Stimulated activated CD8-positive, alpha-beta memory T cell treated with anti-CD3 and anti-CD28 coated beads, Interleukin-12 subunit alpha, Interleukin-12 subunit beta, amount 100 ng/mL, for 4 hours (primary cell): ENCODE measurements around the gene NEUROD2.
A peak's percentile ranks its signal among the peaks of the same experiment; 100 is the strongest.

Experiments used
- DNase-seq: peaks from one replicate; pipeline ENCODE4 v3.0.0-alpha.2; 2020; ENCODE audit warnings: low read depth

Gene NEUROD2

DNA sequence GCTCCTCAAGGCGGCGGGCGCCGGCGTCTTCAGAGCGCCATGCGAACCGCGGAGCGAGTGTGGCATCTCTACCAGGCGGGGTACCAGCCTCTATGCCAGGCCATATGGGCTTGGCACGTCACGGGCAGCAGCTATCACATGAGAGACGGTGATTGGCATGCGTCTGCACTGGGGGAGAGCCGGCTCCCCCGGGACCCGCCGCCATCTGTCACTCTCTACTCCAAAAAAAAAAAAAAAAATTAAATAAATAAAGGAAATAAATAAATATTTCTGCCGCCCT lies at the start of gene NEUROD2:
NEUROD2 (minus strand) TSS at position 70 of the 280 bp plus-strand sequence. CDS start 1,321 bp downstream, outside the sequence.
- no peak for DNase-seq

DNA sequence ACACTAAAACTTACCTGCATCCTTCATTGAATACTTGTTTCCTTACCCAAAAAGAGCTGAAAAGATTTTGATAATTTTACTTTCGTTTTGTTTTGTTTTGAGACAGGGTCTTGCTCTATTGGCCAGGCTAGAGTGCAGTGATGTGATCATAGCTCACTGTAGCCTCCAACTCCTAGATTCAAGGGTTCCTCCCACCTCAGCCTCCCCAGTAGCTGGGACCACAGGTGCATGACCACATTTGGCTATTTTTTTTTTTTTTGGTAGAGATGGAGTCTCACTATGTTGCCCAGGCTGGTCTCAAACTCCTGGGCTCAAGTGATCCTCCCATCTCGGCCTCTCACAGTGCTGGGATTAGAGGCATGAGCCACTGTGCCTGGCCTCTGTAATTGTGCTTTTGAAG lies 47.4 kb upstream of the NEUROD2 start:
- no peak for DNase-seq

DNA sequence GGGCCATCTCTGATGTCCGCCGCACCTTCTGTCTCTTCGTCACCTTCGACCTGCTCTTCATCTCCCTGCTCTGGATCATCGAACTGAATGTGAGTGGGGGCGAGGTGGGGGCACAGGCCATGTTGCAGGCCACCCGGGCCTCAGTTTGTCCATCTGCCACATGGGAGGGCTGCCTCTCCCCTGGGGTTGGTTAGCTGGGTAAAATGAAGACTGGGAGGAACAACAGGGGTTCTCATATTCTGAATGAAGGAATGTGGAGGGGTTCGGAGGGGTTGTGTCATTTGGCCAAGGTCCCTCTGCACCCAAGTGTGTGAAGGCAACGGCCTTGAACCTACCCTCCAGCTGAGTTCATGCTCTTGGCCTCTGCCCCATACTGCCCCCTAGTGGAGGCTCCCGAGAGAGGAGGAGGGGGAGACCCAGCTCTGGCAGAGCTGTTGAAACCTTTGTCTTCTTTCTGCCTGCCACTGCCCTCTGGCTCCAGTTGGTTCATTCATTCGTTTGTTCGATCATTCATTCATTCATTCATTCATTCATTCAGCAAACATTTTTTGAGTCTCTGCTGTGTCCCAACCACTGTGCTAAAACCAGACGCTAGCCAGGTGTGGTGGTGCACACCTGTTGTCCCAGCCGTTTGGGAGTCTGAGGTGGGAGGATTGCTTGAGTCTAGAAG lies 46.1 kb upstream of the NEUROD2 start:
- DNase-seq, result peak; percentile 54

DNA sequence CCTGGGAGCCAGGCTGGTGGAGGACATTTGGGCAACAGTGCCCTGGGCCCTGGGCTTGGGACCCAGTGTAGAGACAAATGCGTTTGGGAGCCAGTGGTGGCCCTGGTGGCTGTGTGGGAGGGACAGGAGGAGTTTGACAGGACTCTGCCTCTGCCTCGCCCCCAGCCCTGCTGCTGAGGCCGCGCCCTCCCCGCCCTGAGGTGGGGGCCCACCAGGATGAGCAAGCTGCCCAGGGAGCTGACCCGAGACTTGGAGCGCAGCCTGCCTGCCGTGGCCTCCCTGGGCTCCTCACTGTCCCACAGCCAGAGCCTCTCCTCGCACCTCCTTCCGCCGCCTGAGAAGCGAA lies 45.6 kb upstream of the NEUROD2 start:
- no peak for DNase-seq

DNA sequence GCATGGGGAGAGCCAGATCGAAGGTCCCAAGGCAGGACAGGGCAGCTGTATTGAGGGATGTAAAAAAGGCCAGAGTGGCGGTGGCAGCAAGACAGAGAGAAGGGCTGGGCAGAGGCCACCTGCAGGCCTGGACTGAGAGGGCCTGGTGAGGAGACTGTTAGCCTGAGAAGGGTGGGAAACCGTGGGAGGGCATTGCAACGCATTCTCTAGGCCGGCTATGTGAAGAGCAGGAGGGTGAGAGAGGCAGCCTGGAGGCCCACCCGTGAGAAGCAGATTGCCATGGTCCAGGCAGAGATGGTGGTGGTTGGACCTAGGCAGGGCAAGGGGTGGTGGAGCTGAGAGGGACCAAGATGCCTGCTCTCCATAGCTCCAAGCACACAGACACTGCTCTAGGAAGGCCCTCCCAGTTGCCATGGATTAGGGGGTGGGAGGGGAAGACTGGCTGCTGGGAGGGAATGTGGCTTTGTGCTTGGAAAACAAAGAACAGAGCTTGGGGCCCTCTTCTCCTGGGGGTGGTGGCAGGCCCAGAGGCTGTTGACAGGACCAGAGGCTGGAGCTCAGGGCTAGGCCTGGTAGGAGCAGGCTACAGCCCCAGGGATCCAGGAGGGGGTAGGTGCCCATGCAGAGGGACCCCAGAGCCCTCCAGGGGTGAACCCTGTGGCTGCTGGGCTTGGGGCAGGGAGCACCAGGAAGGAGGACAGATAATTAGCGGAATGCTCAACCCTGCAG lies 45.0 kb upstream of the NEUROD2 start:
- no peak for DNase-seq

DNA sequence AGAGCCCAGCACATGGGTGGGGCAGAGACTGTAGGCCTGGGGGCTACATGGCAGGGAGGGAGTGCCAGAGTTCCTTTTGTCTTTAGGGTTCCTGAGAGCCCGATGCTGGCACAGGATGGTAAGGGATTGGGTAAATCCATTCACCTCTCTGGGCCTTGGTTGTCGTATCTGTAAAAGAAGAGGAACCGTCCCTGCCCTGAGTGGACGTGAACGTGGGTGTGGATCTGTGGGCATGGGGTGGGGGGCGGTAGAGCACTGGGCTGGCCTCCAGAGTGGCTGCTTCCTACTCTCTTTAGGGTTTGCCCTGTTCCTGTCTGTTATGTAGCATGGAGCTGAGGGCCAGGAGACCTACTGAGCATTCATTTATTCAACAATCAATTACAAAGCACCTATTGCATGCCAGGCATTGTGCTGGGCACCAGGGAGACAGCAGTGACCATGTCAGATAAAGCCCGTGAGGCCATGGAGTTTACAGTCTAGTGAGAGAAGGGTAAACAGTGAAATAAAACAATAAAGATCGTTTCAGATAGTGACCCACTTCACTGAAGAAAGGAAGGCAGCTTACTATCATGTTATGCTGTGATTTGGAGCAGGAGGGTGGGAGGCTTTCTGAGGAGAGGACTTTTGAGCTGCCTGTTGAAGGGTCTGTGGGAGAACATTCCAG lies 44.3 kb upstream of the NEUROD2 start:
- DNase-seq, result no peak

DNA sequence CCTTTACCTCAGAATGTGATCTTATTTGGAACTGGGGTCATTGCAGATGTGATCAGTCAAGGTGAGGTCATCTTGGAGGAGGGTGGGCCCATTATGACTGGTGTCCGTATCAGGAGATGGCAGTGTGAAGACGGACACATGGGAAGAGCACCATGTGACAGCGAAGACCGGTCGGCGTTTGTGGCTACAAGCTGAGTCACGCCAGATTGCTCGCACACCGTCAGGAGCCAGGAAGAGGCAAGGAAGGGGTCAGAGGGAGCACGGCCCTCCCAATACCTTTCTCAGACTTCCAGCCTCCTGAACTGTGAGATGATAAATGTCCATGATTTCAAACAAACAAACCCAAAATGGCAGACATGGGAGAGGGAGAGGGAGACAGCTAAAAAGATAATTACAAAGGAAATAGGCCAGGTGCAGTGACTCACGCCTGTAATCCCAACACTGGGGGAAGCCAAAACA lies 42.4 kb upstream of the NEUROD2 start:
- DNase-seq, result no peak

DNA sequence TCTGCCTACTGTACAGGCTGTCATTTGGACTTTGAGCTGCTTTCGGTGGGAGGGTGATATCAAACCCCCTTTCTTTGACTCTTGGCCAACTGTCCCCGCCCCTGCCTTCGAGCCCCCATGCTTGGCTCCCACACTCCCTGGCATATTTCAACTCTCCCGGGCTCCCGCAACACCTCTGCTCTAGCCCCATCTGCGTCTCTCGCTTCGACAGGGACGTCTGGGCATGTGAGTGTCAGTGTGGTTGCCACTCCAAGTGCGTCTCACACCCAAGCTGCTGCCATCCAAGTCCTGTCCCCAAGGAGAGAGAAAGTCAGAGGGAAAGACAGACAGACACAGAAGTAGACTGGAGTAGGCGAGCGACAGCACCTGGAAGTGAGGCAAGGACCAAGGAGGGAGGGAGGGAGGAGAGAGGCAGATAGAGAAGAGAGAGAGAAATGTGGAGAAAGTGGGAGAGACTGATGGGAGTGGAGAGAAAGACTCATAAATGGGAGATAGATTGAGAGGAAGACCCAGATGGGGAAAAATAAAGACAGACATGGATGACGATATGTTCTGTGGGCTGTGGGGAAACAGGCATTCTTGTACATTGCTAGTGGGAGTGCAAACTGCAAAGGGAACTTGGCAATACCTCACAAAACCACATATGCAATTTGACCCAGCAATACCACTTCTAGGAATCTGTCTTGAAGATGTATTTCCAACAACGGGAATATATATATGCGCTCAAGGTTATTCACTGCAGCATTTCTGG lies 41.1 kb upstream of the NEUROD2 start:
- no peak for DNase-seq

DNA sequence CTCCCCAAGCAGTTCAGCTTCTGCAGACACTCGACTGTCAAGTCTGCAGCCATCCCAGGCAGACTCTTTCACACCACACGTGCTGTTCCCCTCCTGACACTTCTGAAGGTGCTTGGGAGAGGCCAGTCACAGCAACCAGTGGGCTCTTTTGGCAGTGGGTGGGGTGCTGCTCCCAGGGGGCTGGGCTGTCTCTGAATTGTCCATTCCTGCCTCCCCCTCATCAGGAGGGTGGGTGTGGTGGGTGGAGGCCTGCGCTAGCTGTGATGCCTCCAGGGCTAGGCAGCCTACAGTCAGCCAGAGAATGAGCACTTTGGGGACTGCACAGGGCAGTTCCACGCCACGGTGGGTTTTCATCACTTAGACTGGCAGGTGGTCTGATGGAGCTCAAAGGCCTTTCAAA lies 39.5 kb upstream of the NEUROD2 start:
- no peak for DNase-seq

DNA sequence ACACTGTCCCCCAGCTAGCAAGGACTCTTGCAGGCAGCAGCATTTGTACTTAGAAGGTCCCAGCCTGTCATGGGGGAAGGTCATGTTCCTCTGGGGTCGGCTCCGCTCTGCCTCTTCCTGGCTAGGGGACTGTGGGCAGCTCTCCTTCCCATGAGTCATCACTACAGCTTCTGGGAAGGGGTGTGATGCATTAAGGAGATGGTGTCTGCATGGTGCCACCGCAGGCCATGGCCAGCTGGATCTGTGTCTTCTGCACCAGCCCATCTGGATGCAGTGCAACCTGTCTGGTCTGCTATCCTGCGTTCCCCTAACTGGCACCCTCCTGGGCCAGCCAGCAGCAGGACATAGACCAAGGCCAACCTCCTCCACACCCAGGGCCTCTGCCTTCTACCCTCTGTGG lies 35.6 kb upstream of the NEUROD2 start:
- no peak for DNase-seq

DNA sequence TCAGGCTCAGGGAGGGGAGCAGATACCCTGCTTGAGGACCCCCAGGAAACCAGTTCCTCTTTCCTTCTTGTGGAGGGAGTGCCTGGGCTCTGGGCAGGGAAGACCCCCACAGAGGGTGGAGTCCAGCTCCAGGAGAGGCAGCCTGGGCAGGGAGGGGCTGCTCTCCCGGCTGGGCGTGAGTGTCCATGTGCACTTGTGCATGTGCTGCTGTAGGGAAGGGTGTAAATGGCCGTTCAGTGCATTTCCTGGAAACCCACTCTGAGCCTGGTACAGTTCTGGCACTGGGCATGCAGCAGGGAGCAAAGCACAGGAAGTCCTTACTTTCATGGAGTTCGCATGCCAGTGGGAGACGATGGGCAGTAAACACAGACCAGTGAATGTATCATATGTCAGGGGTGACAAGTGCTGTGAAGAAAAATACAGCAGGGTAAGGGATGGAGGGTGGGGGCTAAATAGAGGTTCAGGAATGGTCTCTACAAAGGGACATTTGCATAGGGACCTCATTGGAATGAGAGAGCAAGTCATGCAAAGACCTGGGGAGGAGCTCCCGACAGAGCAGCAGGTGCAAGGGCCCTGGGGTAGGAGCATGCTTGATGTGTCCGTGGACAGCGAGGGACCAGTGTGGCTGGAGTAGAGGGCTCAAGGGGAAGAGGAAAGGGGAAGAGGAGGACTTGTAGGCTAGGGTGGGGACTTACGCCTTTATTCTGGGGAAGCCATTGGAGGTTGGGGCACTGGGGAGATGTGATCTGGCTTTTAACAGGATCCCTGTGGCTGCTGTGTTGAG lies 34.8 kb upstream of the NEUROD2 start:
- no peak for DNase-seq

DNA sequence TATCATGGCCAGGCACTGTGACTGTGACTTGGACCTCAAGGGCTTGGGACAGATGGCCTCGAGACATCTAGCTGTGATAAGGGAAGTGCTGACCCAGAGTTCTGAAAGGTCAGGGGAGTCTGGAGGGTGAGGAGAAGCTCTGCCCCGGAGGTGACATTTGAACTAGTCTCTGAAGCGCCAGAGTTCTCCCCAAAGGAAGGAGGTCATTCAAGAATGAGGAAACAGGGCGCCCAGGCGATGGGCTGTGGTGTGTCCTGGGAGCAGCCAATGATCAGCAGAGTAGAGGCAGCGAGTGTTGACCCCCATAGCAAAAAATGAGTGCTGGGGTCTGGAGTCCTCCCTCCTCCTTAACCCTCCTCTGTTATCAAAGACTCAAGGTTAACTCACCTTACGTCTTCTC lies 34.2 kb upstream of the NEUROD2 start:
- no peak for DNase-seq

DNA sequence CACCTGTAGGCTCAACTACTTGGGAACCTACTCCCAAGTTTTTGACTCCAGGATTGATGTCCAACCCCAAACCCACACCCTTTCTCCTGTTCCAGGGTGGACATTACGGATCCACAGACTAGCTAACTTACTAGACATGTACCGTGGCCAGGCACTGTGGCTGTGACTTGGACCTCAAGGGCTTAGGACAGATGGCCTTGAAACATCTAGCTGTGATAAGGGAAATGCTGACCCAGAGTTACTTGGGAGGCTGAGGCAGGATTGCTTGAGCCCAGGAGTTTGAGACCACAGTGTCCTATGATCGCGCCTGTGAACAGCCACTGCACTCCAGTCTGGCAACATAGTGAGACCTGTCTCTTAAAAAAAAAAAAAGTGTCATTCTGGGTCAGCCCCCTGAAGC lies 33.4 kb upstream of the NEUROD2 start:
- no peak for DNase-seq

DNA sequence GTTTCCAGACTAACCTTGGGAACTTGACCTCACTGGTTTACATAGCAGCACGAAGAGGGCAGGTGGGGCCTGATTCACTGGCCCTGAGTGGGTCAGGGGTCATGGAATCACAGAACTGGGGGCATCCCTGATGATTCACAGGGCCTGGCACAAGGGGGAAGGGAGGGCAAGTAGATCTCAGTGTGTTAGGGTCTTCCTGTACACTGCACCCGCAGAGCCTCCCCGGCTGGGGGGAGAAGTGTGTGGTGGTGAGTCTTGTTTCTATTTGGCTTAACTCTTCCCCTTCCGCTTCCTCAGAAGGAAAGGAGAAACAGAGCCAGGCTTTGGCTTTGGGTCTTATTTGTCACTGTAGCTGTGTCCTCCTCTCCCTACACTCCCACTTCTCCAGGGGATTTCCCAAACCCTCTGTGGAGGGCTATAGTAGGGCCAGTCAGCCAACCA lies 32.9 kb upstream of the NEUROD2 start:
- no peak for DNase-seq

DNA sequence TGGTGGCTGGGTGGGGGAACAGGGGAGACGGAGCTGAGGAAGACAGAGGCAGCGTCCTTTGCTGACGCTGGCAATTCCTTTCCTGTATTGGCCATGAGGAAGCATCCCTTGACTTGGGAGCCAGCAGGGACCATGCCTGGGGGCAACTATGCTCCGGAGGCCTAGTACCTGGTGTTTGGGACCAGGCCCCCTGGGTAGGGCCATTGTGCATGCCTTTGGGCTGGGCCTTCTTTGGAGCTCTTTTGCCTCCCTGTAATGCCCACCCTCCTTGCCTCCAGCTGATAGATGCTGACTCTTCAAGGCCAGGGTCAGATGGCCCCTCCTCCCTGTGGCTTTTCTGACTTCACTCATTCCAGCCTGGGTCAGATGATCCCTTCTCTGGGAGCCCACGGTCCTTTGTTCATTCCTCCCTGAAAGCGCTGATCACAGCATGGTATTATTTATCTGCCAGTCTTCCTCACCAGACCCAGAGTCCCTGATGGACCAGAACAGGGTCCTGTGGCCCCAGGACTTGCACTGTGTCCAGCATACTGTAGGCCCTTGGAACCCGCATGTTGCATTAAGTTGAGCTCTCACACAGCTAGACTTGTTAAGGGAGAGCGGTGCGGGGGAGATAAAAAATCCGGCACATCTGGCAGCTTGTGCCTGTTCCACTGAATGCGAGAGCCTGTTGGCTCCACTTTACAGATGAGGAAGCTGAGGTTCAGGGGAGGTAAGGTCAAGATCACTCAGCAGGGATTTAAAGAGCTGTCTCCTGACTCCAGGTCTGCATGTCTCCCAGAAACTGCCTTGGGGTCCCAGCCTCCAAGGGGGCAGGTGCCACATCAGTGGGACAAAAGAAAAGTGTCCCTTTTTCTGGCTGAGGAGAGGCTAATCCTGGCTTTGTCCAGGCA lies 32.1 kb upstream of the NEUROD2 start:
- DNase-seq, result no peak

DNA sequence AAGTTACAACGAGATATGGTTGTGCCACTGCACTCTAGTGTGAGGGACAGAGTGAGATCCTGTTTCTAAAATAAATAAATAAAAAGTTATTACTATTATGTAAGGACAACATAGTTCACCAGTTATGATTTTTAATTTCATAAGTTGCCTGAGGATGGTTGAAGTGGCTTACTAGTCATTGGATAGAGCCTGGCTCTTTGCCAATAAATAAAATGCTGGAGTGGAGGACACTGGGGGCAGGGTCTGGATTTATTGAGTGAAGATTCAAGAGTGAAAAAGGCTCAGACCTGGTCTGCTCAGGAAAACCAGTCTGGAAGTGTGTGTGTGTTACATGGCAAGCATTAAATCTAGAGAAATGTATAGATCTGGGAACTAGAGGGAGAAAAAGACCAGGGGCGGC lies 31.3 kb upstream of the NEUROD2 start:
- DNase-seq, result no peak

DNA sequence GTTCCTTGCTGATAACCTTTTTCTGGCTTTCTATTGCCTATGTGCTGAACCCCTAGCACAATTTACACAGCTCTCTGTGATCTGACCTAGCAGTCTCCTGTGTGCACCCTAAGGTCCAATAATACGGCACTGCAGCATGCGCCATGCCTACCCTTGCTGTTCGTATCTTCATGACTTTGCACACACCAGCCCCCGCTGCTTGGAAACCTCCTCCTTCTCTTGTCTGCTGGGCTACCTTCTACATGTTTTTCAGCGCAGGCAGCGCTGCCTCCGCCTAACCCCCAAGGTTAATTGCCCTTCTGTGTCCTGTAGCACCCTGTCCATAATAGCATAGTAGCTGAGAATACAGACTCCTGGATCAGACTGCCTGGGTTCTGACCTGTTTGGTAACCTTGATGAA lies 30.6 kb upstream of the NEUROD2 start:
- no peak for DNase-seq

DNA sequence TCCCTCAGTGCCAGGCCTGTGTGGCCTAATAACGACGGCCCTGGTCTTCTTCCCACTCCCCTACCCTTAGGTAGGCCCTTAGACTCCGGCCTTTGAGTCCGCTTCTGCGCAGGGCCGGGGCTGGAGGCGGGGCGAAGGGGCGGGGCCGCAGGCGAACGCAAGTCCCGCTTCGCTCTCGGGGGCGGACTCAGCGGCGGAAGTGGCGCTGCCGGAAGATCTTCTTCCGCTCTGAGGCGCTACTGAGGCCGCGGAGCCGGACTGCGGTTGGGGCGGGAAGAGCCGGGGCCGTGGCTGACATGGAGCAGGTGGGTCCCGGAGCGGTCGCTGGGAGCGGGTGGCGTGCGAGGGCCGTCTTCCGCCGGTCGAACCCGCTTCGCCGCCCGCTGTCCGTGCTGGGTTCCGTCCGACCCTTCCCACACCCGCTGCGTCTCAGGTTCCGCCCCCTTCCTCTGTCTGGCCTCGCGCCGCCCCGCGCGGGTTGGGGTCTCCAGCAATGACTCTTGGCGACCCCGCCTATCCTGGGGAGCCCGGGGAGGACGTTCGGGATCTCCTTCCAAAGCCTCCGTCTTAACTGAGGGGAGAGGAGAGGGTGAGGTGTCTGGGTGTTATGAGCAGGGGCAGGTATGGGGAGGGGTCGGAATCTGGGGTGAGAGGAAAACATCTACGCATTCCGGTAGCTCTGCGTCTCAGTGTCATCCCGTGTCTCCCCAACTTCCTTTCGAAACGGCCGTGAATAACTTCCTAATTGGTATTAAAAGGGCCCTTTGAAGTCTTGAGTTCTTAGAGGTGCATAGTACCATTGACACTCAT lies 29.4 kb upstream of the NEUROD2 start, which contains the start of gene STARD3:
STARD3 (plus strand) TSS at position 218 of the 810 bp plus-strand sequence. CDS start 16,388 bp downstream, outside the sequence.
- peak; percentile 83 for DNase-seq

DNA sequence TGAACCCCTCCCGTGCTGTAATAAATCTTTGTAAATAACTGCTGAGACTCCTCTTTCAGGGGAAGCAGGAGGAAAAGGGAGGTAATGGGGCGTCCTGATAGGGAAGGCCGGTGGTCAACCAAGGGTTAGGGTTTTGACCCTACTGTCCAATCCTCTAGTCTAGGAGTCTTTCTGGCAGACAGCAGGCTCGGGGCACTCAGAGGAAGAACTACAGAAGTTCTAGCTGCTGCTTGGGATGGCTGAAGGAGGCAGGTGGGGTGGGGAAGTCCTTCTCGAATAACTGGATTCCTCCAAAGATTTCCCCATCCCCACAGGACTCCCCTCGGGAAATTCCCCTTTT lies 28.8 kb upstream of the NEUROD2 start:
- DNase-seq, result no peak

DNA sequence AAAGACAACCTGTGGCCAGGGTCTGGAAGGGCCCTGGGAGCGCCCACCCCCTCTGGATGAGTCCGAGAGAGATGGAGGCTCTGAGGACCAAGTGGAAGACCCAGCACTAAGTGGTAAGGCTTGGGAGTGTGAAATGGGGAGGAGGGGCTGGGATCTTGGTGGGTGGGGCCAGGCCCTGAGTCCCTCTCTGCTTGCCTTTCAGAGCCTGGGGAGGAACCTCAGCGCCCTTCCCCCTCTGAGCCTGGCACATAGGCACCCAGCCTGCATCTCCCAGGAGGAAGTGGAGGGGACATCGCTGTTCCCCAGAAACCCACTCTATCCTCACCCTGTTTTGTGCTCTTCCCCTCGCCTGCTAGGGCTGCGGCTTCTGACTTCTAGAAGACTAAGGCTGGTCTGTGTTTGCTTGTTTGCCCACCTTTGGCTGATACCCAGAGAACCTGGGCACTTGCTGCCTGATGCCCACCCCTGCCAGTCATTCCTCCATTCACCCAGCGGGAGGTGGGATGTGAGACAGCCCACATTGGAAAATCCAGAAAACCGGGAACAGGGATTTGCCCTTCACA lies 28.0 kb upstream of the NEUROD2 start:
- DNase-seq, result no peak
